HG02610 (cell line): ENCODE data around the gene KCTD11.
"Not testable (repeated sequence)": the region's sequence is repeated elsewhere in the genome, so short reads cannot be mapped to it uniquely, and the experiment has no call there.

Source experiments
- ATAC-seq: cut with Tn5 transposase; IDR thresholded peaks from one replicate; pipeline ENCODE4 v1.9.1; 2021; ENCODE audit warnings: mild to moderate bottlenecking, moderate library complexity; ENCODE audit not compliant: unreplicated experiment

Gene KCTD11

GRCh38 chr17:7322520-7323194 is 29.3 kb upstream of the KCTD11 start:
- no peak for ATAC-seq

- no peak for ATAC-seq
These were observed 28.1 kb upstream of the KCTD11 start for GRCh38 chr17:7323731-7324437.

GRCh38 chr17:7324438-7324779 is 27.6 kb upstream of the KCTD11 start:
- ATAC-seq, result no peak

- ATAC-seq, result no peak
These were observed 26.9 kb upstream of the KCTD11 start for GRCh38 chr17:7325031-7325528.

GRCh38 chr17:7326186-7326585 is 25.8 kb upstream of the KCTD11 start:
- no peak for ATAC-seq

- no peak for ATAC-seq
These were observed 24.9 kb upstream of the KCTD11 start for GRCh38 chr17:7327056-7327455.

GRCh38 chr17:7327501-7327900 is 24.5 kb upstream of the KCTD11 start:
- no peak for ATAC-seq

- no peak for ATAC-seq
These were observed 24.0 kb upstream of the KCTD11 start for GRCh38 chr17:7328009-7328408.

GRCh38 chr17:7328840-7329373 is 23.1 kb upstream of the KCTD11 start, which contains the start of gene NEURL4:
Gene NEURL4, minus strand, starts transcription at chr17:7329335. Its CDS starts 23 bp downstream, at chr17:7329312.
- peak; percentile 5 for ATAC-seq

- peak; percentile 37 for ATAC-seq
These were observed 22.5 kb upstream of the KCTD11 start for GRCh38 chr17:7329374-7329996.

- ATAC-seq, result peak; percentile 31
These were observed 21.8 kb upstream of the KCTD11 start for GRCh38 chr17:7329997-7330637.

- no peak for ATAC-seq
These were observed 21.3 kb upstream of the KCTD11 start for GRCh38 chr17:7330638-7331015.

GRCh38 chr17:7332111-7332510 is 19.9 kb upstream of the KCTD11 start:
- no peak for ATAC-seq

- ATAC-seq, result not testable (repeated sequence)
These were observed 19.3 kb upstream of the KCTD11 start for GRCh38 chr17:7332600-7333069.

- ATAC-seq, result no peak
These were observed 16.9 kb upstream of the KCTD11 start for GRCh38 chr17:7334938-7335538.

- ATAC-seq, result not testable (repeated sequence)
These were observed 16.2 kb upstream of the KCTD11 start for GRCh38 chr17:7335765-7336164.

- ATAC-seq, result peak; percentile 51
These were observed 15.5 kb upstream of the KCTD11 start, which contains the start of gene ACAP1 for GRCh38 chr17:7336240-7337175. Gene ACAP1, plus strand, starts transcription at chr17:7336529. Its CDS starts 206 bp downstream, at chr17:7336735.

GRCh38 chr17:7337600-7337999 is 14.4 kb upstream of the KCTD11 start:
- not testable (repeated sequence) for ATAC-seq

- ATAC-seq, result no peak
These were observed 11.8 kb upstream of the KCTD11 start for GRCh38 chr17:7340179-7340578.
